Activated CD4-positive, alpha-beta T cell treated with anti-CD3 and anti-CD28 coated beads, Interleukin-2, amount 10 ng/mL, durations not matched to agents 7 days and 5 days (primary cell): ENCODE data around the gene XRCC3. TPM values are rescaled to one million over a fixed set of nuclear protein-coding genes. Genes with fewer than 3 reads are reported as not detected.
A peak's percentile ranks its signal among the peaks of the same experiment; 100 is the strongest.

ENCODE experiments used
- CTCF ChIA-PET: fragments of 350-600 bp; sonication (Branson Sonifier 250); formaldehyde crosslinking; loops from one replicate; lab custom pipeline; 2021; ENCODE audit warnings: antibody characterized with exemption; lab: Charles Lee
- POLR2A ChIA-PET: fragments of 350-600 bp; sonication (Branson Sonifier 250); formaldehyde crosslinking; loops from one replicate; lab custom pipeline; 2021; ENCODE audit warnings: antibody characterized with exemption; lab: Charles Lee
- DNase-seq: peaks from one replicate; pipeline ENCODE4 v3.0.0-alpha.2; 2020
- H3K27ac Mint-ChIP-seq: one replicate; pipeline ENCODE4 v1.8.0; 2021; ENCODE audit warnings: mild to moderate bottlenecking, moderate library complexity, mixed read lengths
- H3K27me3 Mint-ChIP-seq: one replicate; pipeline ENCODE4 v1.8.0; 2021; ENCODE audit warnings: mixed read lengths
- H3K36me3 Mint-ChIP-seq: one replicate; pipeline ENCODE4 v1.8.0; 2021; ENCODE audit warnings: low read depth, mixed read lengths
- H3K4me1 Mint-ChIP-seq: one replicate; pipeline ENCODE4 v1.8.0; 2021; ENCODE audit warnings: mixed read lengths
- H3K4me3 Mint-ChIP-seq: one replicate; pipeline ENCODE4 v1.8.0; 2021; ENCODE audit warnings: mild to moderate bottlenecking, moderate library complexity, mixed read lengths
- H3K9me3 Mint-ChIP-seq: one replicate; pipeline ENCODE4 v1.8.0; 2021; ENCODE audit warnings: mixed read lengths
- total RNA-seq, 2 experiments: library from RNA; stranded (reverse); gene quantifications; one replicate each; pipeline ENCODE4 v1.2.3, GENCODE V29; 2021

XRCC3 gene
- total RNA-seq, 2 experiments from 2014 or later: 36.4 to 37.4 TPM

- POLR2A ChIA-PET: no interaction called here
- no peak for DNase-seq
- peaks cover 3% of the 10 kb centered on the region for H3K4me1 Mint-ChIP-seq
- H3K36me3 Mint-ChIP-seq: peaks cover 22% of the 10 kb centered on the region
- H3K4me3 Mint-ChIP-seq: no peak overlapping the region
- CTCF ChIA-PET: no interaction called here
- H3K27me3 Mint-ChIP-seq: no peaks in the 10 kb centered on the region
- H3K27ac Mint-ChIP-seq: no peak overlapping the region
- no peaks in the 10 kb centered on the region for H3K9me3 Mint-ChIP-seq
These were observed 26.8 kb downstream of the XRCC3 start for GRCh38 chr14:103688441-103688840.

- Mint-ChIP-seq H3K4me1 (peaks cover 3% of the 10 kb centered on the region), H3K4me3 (no peak overlapping the region), H3K27me3 (no peaks in the 10 kb centered on the region), H3K9me3 (no peaks in the 10 kb centered on the region), H3K36me3 (peaks cover 22% of the 10 kb centered on the region), H3K27ac (no peak overlapping the region)
- ChIA-PET POLR2A (no interaction called here), CTCF (no interaction called here)
- DNase-seq: no peak
These were observed 27.5 kb downstream of the XRCC3 start for GRCh38 chr14:103687712-103688111.

DNA sequence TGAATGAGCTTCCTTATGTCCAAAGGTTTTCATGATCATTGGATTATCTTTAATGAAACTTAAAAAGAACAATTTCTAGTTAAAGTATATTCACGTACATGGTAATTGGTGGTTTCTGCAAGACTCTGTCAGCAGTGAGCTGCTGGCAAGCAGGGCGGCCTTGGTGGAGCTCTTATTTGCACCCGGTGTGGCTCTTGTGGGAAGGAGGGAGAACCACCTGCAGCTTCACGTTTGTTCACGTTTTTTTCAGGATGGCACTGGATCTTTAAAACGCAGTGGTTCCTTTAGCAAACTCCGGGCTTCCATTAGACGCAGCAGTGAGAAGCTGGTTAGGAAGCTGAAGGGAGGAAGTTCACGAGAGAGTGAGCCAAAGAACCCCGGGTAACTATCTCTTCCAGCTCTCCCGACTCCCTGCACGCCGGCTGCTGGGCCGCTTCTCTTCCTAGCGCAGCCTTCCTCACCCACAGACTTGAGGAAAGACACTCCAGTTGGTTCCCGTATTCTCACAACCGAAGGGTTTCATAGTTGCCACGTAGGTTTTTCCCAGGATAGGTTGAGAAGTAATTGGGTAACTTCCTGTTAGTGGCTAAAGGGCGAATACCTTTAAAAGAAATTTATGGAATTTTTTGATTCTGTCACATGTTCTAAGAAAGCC is 28.3 kb downstream of the XRCC3 start:
- peaks cover 22% of the 10 kb centered on the region for H3K36me3 Mint-ChIP-seq
- H3K4me3 Mint-ChIP-seq: no peak overlapping the region
- ChIA-PET POLR2A (no interaction called here), CTCF (interaction anchor here (0.7 to 0.8 kb wide), 2 partner anchors 13 to 15 kb away, joined by 3 read pairs; no protein-coding TSS in a partner anchor)
- H3K27me3 Mint-ChIP-seq: no peaks in the 10 kb centered on the region
- no peaks in the 10 kb centered on the region for H3K9me3 Mint-ChIP-seq
- DNase-seq: no peak
- H3K4me1 Mint-ChIP-seq: peaks cover 3% of the 10 kb centered on the region
- no peak overlapping the region for H3K27ac Mint-ChIP-seq

- H3K4me1 Mint-ChIP-seq: peaks cover 3% of the 10 kb centered on the region
- DNase-seq: no peak
- no peak overlapping the region for H3K4me3 Mint-ChIP-seq
- no peaks in the 10 kb centered on the region for H3K9me3 Mint-ChIP-seq
- no peak overlapping the region for H3K27ac Mint-ChIP-seq
- peaks cover 28% of the 10 kb centered on the region for H3K36me3 Mint-ChIP-seq
- ChIA-PET CTCF (interaction anchor here (0.9 kb wide), 1 partner anchor 16 kb away, joined by 3 read pairs; no protein-coding TSS in a partner anchor), POLR2A (no interaction called here)
- no peaks in the 10 kb centered on the region for H3K27me3 Mint-ChIP-seq
These were observed 29.7 kb downstream of the XRCC3 start for GRCh38 chr14:103685276-103686211.

DNA sequence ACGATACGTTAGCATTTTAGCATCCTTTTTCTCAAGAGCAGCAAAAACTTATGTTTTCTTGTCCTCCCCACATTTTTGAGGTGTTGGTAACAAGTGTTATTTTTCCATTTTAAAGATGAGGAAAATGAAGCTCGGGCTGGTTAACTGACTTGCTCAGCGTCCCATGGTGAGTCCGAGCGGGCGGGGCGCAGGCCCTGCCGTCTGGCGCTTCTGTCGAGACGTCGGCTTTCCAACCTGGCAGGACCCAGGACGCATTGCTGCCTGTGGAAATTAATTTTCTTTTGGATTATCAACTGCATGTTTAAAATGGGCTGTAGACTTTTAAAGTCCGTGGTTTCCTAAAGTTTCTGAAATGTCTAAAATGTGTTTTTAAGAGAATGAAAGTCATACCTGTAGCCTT is 30.4 kb downstream of the XRCC3 start:
- H3K36me3 Mint-ChIP-seq: peaks cover 29% of the 10 kb centered on the region
- H3K4me3 Mint-ChIP-seq: no peak overlapping the region
- no peak for DNase-seq
- no peaks in the 10 kb centered on the region for H3K4me1 Mint-ChIP-seq
- H3K9me3 Mint-ChIP-seq: no peaks in the 10 kb centered on the region
- ChIA-PET POLR2A (no interaction called here), CTCF (interaction anchor here (0.9 kb wide), 1 partner anchor 16 kb away, joined by 3 read pairs; no protein-coding TSS in a partner anchor)
- no peaks in the 10 kb centered on the region for H3K27me3 Mint-ChIP-seq
- no peak overlapping the region for H3K27ac Mint-ChIP-seq

GRCh38 chr14:103684471-103684870 is 30.8 kb downstream of the XRCC3 start:
- Mint-ChIP-seq H3K27ac (no peak overlapping the region), H3K4me3 (no peak overlapping the region), H3K27me3 (no peaks in the 10 kb centered on the region), H3K4me1 (no peaks in the 10 kb centered on the region), H3K36me3 (peaks cover 33% of the 10 kb centered on the region), H3K9me3 (no peaks in the 10 kb centered on the region)
- DNase-seq: no peak
- POLR2A ChIA-PET: no interaction called here
- CTCF ChIA-PET: no interaction called here

- ChIA-PET CTCF (no interaction called here), POLR2A (no interaction called here)
- peaks cover 38% of the 10 kb centered on the region for H3K36me3 Mint-ChIP-seq
- H3K9me3 Mint-ChIP-seq: no peaks in the 10 kb centered on the region
- no peak for DNase-seq
- no peak overlapping the region for H3K4me3 Mint-ChIP-seq
- H3K4me1 Mint-ChIP-seq: no peaks in the 10 kb centered on the region
- no peaks in the 10 kb centered on the region for H3K27me3 Mint-ChIP-seq
- no peak overlapping the region for H3K27ac Mint-ChIP-seq
These were observed 32.1 kb downstream of the XRCC3 start for GRCh38 chr14:103683139-103683538.

- ChIA-PET POLR2A (no interaction called here), CTCF (interaction anchor here (0.7 to 1.4 kb wide), 4 partner anchors 19 to 113 kb away, joined by 3 to 4 read pairs (median 4); no protein-coding TSS in a partner anchor)
- Mint-ChIP-seq H3K9me3 (no peaks in the 10 kb centered on the region), H3K36me3 (peaks cover 38% of the 10 kb centered on the region), H3K27ac (no peak overlapping the region), H3K4me3 (no peak overlapping the region), H3K4me1 (no peaks in the 10 kb centered on the region), H3K27me3 (no peaks in the 10 kb centered on the region)
- no peak for DNase-seq
These were observed 34.6 kb downstream of the XRCC3 start for GRCh38 chr14:103680491-103681231.

- CTCF ChIA-PET: interaction anchor here (0.5 to 1.4 kb wide), 5 partner anchors 8 to 1602 kb away, joined by 3 to 8 read pairs (median 3); no protein-coding TSS in a partner anchor
- Mint-ChIP-seq H3K4me3 (no peak overlapping the region), H3K9me3 (no peaks in the 10 kb centered on the region), H3K36me3 (peaks cover 38% of the 10 kb centered on the region), H3K27ac (peak overlapping the region; percentile 65), H3K4me1 (no peaks in the 10 kb centered on the region), H3K27me3 (no peaks in the 10 kb centered on the region)
- POLR2A ChIA-PET: no interaction called here
- DNase-seq: peak; percentile 53
These were observed 35.9 kb downstream of the XRCC3 start for GRCh38 chr14:103679351-103679750.

- CTCF ChIA-PET: interaction anchor here (0.6 to 1.0 kb wide), 2 partner anchors 58 to 114 kb away, joined by 4 read pairs; no protein-coding TSS in a partner anchor
- Mint-ChIP-seq H3K4me1 (no peaks in the 10 kb centered on the region), H3K36me3 (peaks cover 51% of the 10 kb centered on the region), H3K4me3 (no peak overlapping the region), H3K9me3 (no peaks in the 10 kb centered on the region), H3K27me3 (no peaks in the 10 kb centered on the region), H3K27ac (no peak overlapping the region)
- DNase-seq: no peak
- POLR2A ChIA-PET: no interaction called here
These were observed 38.2 kb downstream of the XRCC3 start for GRCh38 chr14:103676881-103677675.

GRCh38 chr14:103675957-103676356 is 39.3 kb downstream of the XRCC3 start:
- no peak overlapping the region for H3K4me3 Mint-ChIP-seq
- no peak overlapping the region for H3K27ac Mint-ChIP-seq
- no peaks in the 10 kb centered on the region for H3K9me3 Mint-ChIP-seq
- POLR2A ChIA-PET: no interaction called here
- H3K36me3 Mint-ChIP-seq: peaks cover 54% of the 10 kb centered on the region
- H3K4me1 Mint-ChIP-seq: no peaks in the 10 kb centered on the region
- no peak for DNase-seq
- CTCF ChIA-PET: no interaction called here
- no peaks in the 10 kb centered on the region for H3K27me3 Mint-ChIP-seq

- no peaks in the 10 kb centered on the region for H3K27me3 Mint-ChIP-seq
- no peak overlapping the region for H3K27ac Mint-ChIP-seq
- ChIA-PET CTCF (no interaction called here), POLR2A (interaction anchor here (0.6 kb wide), 1 partner anchor 287 kb away, joined by 3 read pairs; no protein-coding TSS in a partner anchor)
- H3K4me1 Mint-ChIP-seq: no peaks in the 10 kb centered on the region
- H3K9me3 Mint-ChIP-seq: no peaks in the 10 kb centered on the region
- H3K4me3 Mint-ChIP-seq: no peak overlapping the region
- peaks cover 40% of the 10 kb centered on the region for H3K36me3 Mint-ChIP-seq
- no peak for DNase-seq
These were observed 43.3 kb downstream of the XRCC3 start for GRCh38 chr14:103671911-103672310.
